Liver (tissue), 9 donors: ENCODE data around the gene ZFYVE19. TPM values are rescaled to one million over a fixed set of nuclear protein-coding genes. Genes with fewer than 3 reads are reported as not detected.
A peak's percentile ranks its signal among the peaks of the same experiment; 100 is the strongest.

Experiments
- DNase-seq: peaks from one replicate; pipeline ENCODE4 v3.0.0-alpha.2; 2017; ENCODE audit warnings: low spot score
- H3K27ac ChIP-seq, 2 donors: one replicate each; pipeline ENCODE4 v1.7.0; 2013; ENCODE audit warnings: inconsistent platforms in 2 of 2, low read length in 2 of 2, control low read depth in 1 of 2, low read depth in 1 of 2, mild to moderate bottlenecking in 1 of 2
- H3K27me3 ChIP-seq, 4 donors: one replicate each; pipeline versions ENCODE4 v1.6.1 to v1.7.0; 2013; ENCODE audit warnings: low read length in 3 of 4, inconsistent platforms in 1 of 4, mild to moderate bottlenecking in 1 of 4, moderate library complexity in 1 of 4; ENCODE audit not compliant: control insufficient read depth in 4 of 4, insufficient read depth in 4 of 4
- H3K36me3 ChIP-seq, 4 donors: one replicate each; pipeline versions ENCODE4 v1.6.1 to v1.7.0; 2013; ENCODE audit warnings: low read length in 3 of 4, mild to moderate bottlenecking in 3 of 4, low read depth in 1 of 4, moderate library complexity in 1 of 4; ENCODE audit not compliant: control insufficient read depth in 4 of 4, insufficient read depth in 3 of 4
- H3K4me1 ChIP-seq, 4 donors: one replicate each; pipeline versions ENCODE4 v1.6.1 to v1.7.0; 2013; ENCODE audit warnings: low read length in 3 of 4, mild to moderate bottlenecking in 3 of 4, moderate library complexity in 1 of 4; ENCODE audit not compliant: control insufficient read depth in 4 of 4, insufficient read depth in 4 of 4
- H3K4me3 ChIP-seq, 3 donors: one replicate each; pipeline versions ENCODE4 v1.6.1 to v1.7.0; 2013; ENCODE audit warnings: low read length in 3 of 3, control low read depth in 1 of 3, low read depth in 1 of 3, mild to moderate bottlenecking in 1 of 3
- H3K9ac ChIP-seq, 2 donors: one replicate each; pipeline ENCODE4 v1.7.0; 2013; ENCODE audit warnings: low read length in 2 of 2, mild to moderate bottlenecking in 2 of 2, moderate library complexity in 2 of 2, control low read depth in 1 of 2, low read depth in 1 of 2
- H3K9me3 ChIP-seq, 4 donors: one replicate each; pipeline versions ENCODE4 v1.6.1 to v1.7.0; 2013; ENCODE audit warnings: low read length in 3 of 4; ENCODE audit not compliant: control insufficient read depth in 4 of 4
- EGR1 ChIP-seq, 2 donors: IDR thresholded peaks; 2 replicates each; pipeline ENCODE4 v1.6.1; 2016 to 2018; ENCODE audit warnings: antibody characterized with exemption in 2 of 2, low read depth in 2 of 2
- FOXA1 ChIP-seq: IDR thresholded peaks from 2 replicates; pipeline ENCODE4 v1.6.1; 2016; ENCODE audit warnings: antibody characterized with exemption
- FOXA2 ChIP-seq: IDR thresholded peaks from 2 replicates; pipeline ENCODE4 v1.6.1; 2016; ENCODE audit warnings: antibody characterized with exemption
- GABPA ChIP-seq, 2 donors: IDR thresholded peaks in 1 of 2; conservative IDR thresholded peaks in 1 of 2; 2 replicates each; pipeline ENCODE4 v1.6.1; 2016; ENCODE audit warnings: antibody characterized with exemption in 2 of 2, mild to moderate bottlenecking in 1 of 2, moderate library complexity in 1 of 2
- HNF4A ChIP-seq, 2 donors: conservative IDR thresholded peaks; 2 replicates each; pipeline ENCODE4 v1.6.1; 2016; ENCODE audit warnings: antibody characterized with exemption in 2 of 2, mild to moderate bottlenecking in 2 of 2
- HNF4G ChIP-seq: IDR thresholded peaks from 2 replicates; pipeline ENCODE4 v1.6.1; 2016; ENCODE audit warnings: antibody characterized with exemption
- JUND ChIP-seq, 2 donors: IDR thresholded peaks; 2 replicates each; pipeline ENCODE4 v1.6.1; 2016; ENCODE audit warnings: antibody characterized with exemption in 2 of 2
- NR2F2 ChIP-seq: IDR thresholded peaks from 2 replicates; pipeline ENCODE4 v1.6.1; 2016; ENCODE audit warnings: antibody characterized with exemption
- RAD21 ChIP-seq, 2 donors: IDR thresholded peaks; 2 replicates each; pipeline ENCODE4 v1.6.1; 2016; ENCODE audit warnings: antibody characterized with exemption in 2 of 2, mild to moderate bottlenecking in 2 of 2
- RXRA ChIP-seq, 2 donors: IDR thresholded peaks; 2 replicates each; pipeline ENCODE4 v1.6.1; 2017 to 2018; ENCODE audit warnings: antibody characterized with exemption in 2 of 2, mild to moderate bottlenecking in 1 of 2
- SP1 ChIP-seq: IDR thresholded peaks from 2 replicates; pipeline ENCODE4 v1.6.1; 2018; ENCODE audit warnings: antibody characterized with exemption, mild to moderate bottlenecking
- TAF1 ChIP-seq: conservative IDR thresholded peaks from 2 replicates; pipeline ENCODE4 v1.6.1; 2016; ENCODE audit warnings: antibody characterized with exemption, mild to moderate bottlenecking
- YY1 ChIP-seq: IDR thresholded peaks from 2 replicates; pipeline ENCODE4 v1.6.1; 2016; ENCODE audit warnings: antibody characterized with exemption, mild to moderate bottlenecking
- WGBS: extraction: QIAGEN DNeasy Blood & Tissue Kit; methylation state at CpG from one replicate; pipeline ENCODE4 v1.1.7; 2013; 5-methylcytosine and 5-hydroxymethylcytosine counted together
- polyA plus RNA-seq, 2 donors: library from polyadenylated mRNA; stranded (reverse) in 1 of 2; unstranded in 1 of 2; fragments of 200-250 nt in 1 of 2; fragments of >200 nt in 1 of 2; fragmentation: Nextera tagmentation in 1 of 2; extraction: Ambion mirVana in 1 of 2; gene quantifications; one replicate each; pipeline versions ENCODE4 v1.2.1 to v1.2.3, GENCODE V29; 2013 to 2015
- total RNA-seq, 2 donors: library from RNA; depleted of rRNA; stranded (reverse); fragments of >200 nt; gene quantifications; one replicate each; pipeline ENCODE4 v1.2.3, GENCODE V29; 2014
- TF ChIP-seq, protein P1 (sequence below): IDR thresholded peaks from 2 replicates; pipeline ENCODE4 v1.6.1; 2016; ENCODE audit warnings: antibody characterized with exemption
- TF ChIP-seq, protein P2 (sequence below): IDR thresholded peaks from 2 replicates; pipeline ENCODE4 v1.6.1; 2016; ENCODE audit warnings: antibody characterized with exemption, mild to moderate bottlenecking
- TF ChIP-seq, protein P3 (sequence below): IDR thresholded peaks from 2 replicates; pipeline ENCODE4 v1.6.1; 2016; ENCODE audit warnings: antibody characterized with exemption
- TF ChIP-seq, protein P4 (sequence below): IDR thresholded peaks from 2 replicates; pipeline ENCODE4 v1.6.1; 2016; ENCODE audit warnings: antibody characterized with exemption
- TF ChIP-seq, protein P5 (sequence below): fragments of 150-350 bp; IDR thresholded peaks from 2 replicates; pipeline ENCODE4 v1.5.1; 2017; ENCODE audit warnings: improper control_type of control experiment, low read depth, low read length; ENCODE audit not compliant: missing input control
- donor health status: healthy.
- donor health status: healthy.
- donor health status: healthy.
- donor health status: healthy.
- donor health status: healthy.

The ZFYVE19 gene
- total and polyA plus RNA-seq, 4 donors: 10.4 to 41.2 (median 19.7) TPM

DNA sequence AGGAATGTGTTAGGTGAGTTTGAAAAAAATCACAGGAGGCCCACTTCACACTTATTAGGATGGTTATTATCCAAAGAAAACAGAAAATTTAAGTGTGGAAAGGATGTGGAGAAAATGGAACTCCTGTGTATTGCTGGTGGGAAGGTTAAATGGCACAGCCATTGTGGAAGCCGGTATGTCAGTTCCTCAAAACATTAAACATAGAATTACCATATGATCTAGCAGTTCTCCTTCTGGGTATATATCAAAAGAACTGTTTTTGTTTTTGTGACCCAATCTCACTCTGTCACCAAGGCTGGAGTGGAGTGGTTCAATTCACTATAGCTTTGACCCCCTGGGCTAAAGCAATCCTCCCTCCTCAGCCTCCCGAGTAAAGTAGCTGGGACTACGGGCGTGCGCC, 10.4 kb upstream of the ZFYVE19 start:
- H3K9me3 ChIP-seq: no peaks in the 10 kb centered on the region
- peak overlapping the region in 1 of 2 donors; percentile 28 for H3K27ac ChIP-seq
- DNase-seq: no peak
- no peak overlapping the region for H3K9ac ChIP-seq
- H3K4me1 ChIP-seq: peaks cover 10 to 15% (median 13%) of the 10 kb centered on the region in 4 donors
- TF ChIP-seq NR2F2: no peak
- no peak for TF ChIP-seq RAD21 (IDR thresholded peaks at IDR 0.05)
- no peak for TF ChIP-seq TAF1
- no peak for TF ChIP-seq FOXA2
- TF ChIP-seq GABPA (IDR thresholded peaks at IDR 0.05 in 1 of 2, conservative IDR thresholded peaks at IDR 0.05 in 1 of 2): no peak
- TF ChIP-seq YY1: no peak
- TF ChIP-seq FOXA1: no peak
- no peak for TF ChIP-seq HNF4A (conservative IDR thresholded peaks at IDR 0.05)
- TF ChIP-seq, protein P1, sequence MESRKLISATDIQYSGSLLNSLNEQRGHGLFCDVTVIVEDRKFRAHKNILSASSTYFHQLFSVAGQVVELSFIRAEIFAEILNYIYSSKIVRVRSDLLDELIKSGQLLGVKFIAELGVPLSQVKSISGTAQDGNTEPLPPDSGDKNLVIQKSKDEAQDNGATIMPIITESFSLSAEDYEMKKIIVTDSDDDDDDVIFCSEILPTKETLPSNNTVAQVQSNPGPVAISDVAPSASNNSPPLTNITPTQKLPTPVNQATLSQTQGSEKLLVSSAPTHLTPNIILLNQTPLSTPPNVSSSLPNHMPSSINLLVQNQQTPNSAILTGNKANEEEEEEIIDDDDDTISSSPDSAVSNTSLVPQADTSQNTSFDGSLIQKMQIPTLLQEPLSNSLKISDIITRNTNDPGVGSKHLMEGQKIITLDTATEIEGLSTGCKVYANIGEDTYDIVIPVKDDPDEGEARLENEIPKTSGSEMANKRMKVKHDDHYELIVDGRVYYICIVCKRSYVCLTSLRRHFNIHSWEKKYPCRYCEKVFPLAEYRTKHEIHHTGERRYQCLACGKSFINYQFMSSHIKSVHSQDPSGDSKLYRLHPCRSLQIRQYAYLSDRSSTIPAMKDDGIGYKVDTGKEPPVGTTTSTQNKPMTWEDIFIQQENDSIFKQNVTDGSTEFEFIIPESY: no peak
- TF ChIP-seq EGR1 (IDR thresholded peaks at IDR 0.05; ENCODE audit: low read depth in 2 of 2): no peak
- TF ChIP-seq, protein P2, sequence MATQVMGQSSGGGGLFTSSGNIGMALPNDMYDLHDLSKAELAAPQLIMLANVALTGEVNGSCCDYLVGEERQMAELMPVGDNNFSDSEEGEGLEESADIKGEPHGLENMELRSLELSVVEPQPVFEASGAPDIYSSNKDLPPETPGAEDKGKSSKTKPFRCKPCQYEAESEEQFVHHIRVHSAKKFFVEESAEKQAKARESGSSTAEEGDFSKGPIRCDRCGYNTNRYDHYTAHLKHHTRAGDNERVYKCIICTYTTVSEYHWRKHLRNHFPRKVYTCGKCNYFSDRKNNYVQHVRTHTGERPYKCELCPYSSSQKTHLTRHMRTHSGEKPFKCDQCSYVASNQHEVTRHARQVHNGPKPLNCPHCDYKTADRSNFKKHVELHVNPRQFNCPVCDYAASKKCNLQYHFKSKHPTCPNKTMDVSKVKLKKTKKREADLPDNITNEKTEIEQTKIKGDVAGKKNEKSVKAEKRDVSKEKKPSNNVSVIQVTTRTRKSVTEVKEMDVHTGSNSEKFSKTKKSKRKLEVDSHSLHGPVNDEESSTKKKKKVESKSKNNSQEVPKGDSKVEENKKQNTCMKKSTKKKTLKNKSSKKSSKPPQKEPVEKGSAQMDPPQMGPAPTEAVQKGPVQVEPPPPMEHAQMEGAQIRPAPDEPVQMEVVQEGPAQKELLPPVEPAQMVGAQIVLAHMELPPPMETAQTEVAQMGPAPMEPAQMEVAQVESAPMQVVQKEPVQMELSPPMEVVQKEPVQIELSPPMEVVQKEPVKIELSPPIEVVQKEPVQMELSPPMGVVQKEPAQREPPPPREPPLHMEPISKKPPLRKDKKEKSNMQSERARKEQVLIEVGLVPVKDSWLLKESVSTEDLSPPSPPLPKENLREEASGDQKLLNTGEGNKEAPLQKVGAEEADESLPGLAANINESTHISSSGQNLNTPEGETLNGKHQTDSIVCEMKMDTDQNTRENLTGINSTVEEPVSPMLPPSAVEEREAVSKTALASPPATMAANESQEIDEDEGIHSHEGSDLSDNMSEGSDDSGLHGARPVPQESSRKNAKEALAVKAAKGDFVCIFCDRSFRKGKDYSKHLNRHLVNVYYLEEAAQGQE: no peak
- no peak for TF ChIP-seq HNF4G
- TF ChIP-seq, protein P3, sequence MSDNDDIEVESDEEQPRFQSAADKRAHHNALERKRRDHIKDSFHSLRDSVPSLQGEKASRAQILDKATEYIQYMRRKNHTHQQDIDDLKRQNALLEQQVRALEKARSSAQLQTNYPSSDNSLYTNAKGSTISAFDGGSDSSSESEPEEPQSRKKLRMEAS: no peak
- TF ChIP-seq, protein P4, sequence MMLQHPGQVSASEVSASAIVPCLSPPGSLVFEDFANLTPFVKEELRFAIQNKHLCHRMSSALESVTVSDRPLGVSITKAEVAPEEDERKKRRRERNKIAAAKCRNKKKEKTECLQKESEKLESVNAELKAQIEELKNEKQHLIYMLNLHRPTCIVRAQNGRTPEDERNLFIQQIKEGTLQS: no peak
- TF ChIP-seq SP1: no peak
- no peak for TF ChIP-seq JUND (IDR thresholded peaks at IDR 0.05)
- TF ChIP-seq, protein P5, sequence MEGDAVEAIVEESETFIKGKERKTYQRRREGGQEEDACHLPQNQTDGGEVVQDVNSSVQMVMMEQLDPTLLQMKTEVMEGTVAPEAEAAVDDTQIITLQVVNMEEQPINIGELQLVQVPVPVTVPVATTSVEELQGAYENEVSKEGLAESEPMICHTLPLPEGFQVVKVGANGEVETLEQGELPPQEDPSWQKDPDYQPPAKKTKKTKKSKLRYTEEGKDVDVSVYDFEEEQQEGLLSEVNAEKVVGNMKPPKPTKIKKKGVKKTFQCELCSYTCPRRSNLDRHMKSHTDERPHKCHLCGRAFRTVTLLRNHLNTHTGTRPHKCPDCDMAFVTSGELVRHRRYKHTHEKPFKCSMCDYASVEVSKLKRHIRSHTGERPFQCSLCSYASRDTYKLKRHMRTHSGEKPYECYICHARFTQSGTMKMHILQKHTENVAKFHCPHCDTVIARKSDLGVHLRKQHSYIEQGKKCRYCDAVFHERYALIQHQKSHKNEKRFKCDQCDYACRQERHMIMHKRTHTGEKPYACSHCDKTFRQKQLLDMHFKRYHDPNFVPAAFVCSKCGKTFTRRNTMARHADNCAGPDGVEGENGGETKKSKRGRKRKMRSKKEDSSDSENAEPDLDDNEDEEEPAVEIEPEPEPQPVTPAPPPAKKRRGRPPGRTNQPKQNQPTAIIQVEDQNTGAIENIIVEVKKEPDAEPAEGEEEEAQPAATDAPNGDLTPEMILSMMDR: no peak
- no peak for TF ChIP-seq RXRA (IDR thresholded peaks at IDR 0.05)
- H3K36me3 ChIP-seq: peaks cover 0 to 5% (median 0%) of the 10 kb centered on the region in 4 donors
- no peaks in the 10 kb centered on the region for H3K27me3 ChIP-seq
- H3K4me3 ChIP-seq: no peak overlapping the region
- WGBS: 95% methylated on average over 5 of the region's 5 CpGs
